Sigmoid colon (tissue), 4 donors: ENCODE results near the gene PRRG1.

Source experiments
- EP300 ChIP-seq, 4 donors: sonication (generic); formaldehyde crosslinking; IDR thresholded peaks; one replicate each; pipeline ENCODE4 v1.6.1; 2017; ENCODE audit warnings: antibody characterized with exemption in 4 of 4
- POLR2A ChIP-seq, 2 donors: fragments of 450-650 bp; IDR thresholded peaks; one replicate each; pipeline ENCODE4 v1.6.1; 2016; ENCODE audit warnings: antibody characterized with exemption in 2 of 2, mild to moderate bottlenecking in 2 of 2, moderate library complexity in 2 of 2
- POLR2AphosphoS5 ChIP-seq, 4 donors: sonication (generic); formaldehyde crosslinking; IDR thresholded peaks; one replicate each; pipeline ENCODE4 v1.6.1; 2017; ENCODE audit warnings: antibody characterized with exemption in 4 of 4
- TF ChIP-seq, protein P1 (sequence below), 4 experiments: fragments of 450-650 bp in 3 of 4; fragments of 200-600 bp in 1 of 4; IDR thresholded peaks; one replicate each; pipeline ENCODE4 v1.5.1; 2016 to 2019; ENCODE audit warnings: antibody characterized with exemption in 4 of 4, mild to moderate bottlenecking in 3 of 4, moderate library complexity in 2 of 4

DNA sequence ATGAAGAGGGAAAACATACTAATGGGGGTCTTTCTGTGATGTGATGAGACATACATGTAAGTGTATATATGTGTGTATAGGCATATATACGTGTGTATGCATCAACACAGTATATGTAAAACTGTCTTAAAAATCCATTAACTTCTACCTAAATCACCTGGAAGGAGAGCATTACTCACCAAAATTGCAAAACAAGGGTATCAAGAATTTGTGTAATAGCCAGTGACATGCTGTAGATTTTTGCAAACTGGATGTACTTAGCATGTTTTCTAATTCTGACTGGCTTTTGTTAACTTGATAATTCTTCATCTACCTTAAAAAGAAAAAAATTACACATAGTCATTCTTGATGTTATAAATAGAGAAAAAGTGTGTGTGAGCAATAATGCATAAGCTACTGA, 104.7 kb downstream of the PRRG1 start:
- TF ChIP-seq, protein P1, sequence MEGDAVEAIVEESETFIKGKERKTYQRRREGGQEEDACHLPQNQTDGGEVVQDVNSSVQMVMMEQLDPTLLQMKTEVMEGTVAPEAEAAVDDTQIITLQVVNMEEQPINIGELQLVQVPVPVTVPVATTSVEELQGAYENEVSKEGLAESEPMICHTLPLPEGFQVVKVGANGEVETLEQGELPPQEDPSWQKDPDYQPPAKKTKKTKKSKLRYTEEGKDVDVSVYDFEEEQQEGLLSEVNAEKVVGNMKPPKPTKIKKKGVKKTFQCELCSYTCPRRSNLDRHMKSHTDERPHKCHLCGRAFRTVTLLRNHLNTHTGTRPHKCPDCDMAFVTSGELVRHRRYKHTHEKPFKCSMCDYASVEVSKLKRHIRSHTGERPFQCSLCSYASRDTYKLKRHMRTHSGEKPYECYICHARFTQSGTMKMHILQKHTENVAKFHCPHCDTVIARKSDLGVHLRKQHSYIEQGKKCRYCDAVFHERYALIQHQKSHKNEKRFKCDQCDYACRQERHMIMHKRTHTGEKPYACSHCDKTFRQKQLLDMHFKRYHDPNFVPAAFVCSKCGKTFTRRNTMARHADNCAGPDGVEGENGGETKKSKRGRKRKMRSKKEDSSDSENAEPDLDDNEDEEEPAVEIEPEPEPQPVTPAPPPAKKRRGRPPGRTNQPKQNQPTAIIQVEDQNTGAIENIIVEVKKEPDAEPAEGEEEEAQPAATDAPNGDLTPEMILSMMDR (IDR thresholded peaks at IDR 0.05): no peak
- TF ChIP-seq POLR2A (IDR thresholded peaks at IDR 0.05) (no peak), POLR2AphosphoS5 (IDR thresholded peaks at IDR 0.05) (no peak), EP300 (IDR thresholded peaks at IDR 0.05) (no peak)
